Left renal pelvis (tissue), 4 donors: ENCODE measurements around the gene SOWAHB. TPM values are rescaled to one million over a fixed set of nuclear protein-coding genes. Genes with fewer than 3 reads are reported as not detected.

Source experiments
- DNase-seq, 4 donors: peaks; one replicate each; pipeline ENCODE4 v3.0.0-alpha.2; 2013; ENCODE audit warnings: low read depth in 4 of 4, low spot score in 3 of 4
- polyA plus RNA-seq, 4 donors: library from polyadenylated mRNA; unstranded; fragments of 120-200 nt; gene quantifications; one replicate each; pipeline ENCODE4 v1.2.1, GENCODE V29; 2013; ENCODE audit not compliant: insufficient read length in 4 of 4

SOWAHB gene
- polyA plus RNA-seq, 4 donors = 0.38 to 6.2 (median 4.9) TPM

DNA sequence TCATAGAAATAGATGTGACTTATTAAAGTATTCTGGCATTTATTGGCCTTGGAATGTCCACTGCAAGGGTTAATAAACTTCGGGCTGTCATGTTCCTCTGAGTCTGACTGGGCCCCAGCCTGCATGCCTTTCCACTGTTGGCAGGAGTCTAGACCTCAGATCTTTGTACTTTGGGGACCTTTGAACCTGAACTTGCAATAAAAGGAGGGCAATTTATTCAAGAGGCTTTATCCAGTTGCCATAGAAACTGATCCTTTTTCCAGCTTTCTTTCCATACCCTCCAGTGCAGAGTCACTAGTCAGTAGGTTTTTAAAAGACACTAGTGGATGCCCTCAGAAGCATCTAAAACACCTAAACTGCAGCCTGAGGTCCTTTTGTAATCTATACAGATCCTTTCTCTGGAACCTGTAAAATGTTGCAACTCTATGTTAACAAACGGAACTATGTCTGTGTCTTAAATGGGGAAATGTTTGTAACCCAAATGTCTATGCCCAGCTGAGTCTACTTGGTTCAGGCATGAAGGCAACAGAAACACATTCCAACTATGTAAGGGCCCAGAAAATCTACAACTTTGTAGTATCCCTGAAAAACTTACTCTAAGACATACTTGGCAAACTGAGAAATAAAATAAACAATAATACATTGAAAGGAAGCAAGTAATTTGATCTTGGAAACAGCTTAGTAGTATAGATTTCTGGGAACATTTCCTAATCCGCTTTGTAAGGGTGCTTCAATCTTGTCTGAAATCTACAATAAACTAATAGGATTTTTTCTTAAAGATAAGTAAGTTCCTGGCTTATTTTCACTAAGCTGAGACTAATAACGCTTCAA lies 41.5 kb downstream of the SOWAHB start:
- peak in 1 of 4 donors; percentile 59 for DNase-seq

DNA sequence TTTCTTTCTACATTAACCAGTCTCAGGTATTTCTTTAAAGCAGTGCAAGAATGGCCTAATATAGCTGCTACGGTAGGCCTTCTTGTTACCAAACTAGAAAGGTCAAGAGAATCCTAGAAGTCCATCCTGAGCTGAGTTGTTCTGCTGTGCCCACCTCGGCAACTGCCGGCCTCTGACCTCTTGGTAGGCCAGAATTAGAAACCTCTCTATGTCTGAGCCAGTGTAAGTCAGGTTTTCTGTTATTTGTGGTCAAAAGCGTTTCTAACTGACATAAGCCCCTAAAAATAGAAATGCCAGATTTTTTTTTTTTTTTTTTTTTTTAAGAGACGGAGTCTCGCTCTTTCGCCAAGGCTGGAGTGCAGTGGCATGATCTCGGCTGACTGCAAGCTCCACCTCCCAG lies 43.1 kb downstream of the SOWAHB start:
- no peak for DNase-seq

DNA sequence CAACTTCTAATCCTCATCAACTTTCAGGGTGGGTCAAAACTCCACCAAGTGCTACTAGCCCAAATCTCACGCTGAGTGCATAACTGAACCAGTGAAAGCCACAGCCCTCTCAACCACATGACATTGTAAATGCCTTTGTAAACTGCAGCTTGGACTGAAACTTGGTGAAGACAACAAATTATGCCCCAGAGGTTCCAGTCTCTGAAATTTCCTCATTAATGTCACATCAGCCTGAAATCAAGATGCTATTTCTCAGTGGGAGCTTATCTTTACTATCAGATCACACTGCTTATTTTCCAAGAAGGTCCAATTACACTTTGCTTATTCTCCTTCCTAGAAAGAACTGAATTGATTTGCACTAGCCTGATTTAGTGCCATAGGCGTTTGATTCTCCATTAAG lies 46.6 kb downstream of the SOWAHB start:
- DNase-seq = no peak

DNA sequence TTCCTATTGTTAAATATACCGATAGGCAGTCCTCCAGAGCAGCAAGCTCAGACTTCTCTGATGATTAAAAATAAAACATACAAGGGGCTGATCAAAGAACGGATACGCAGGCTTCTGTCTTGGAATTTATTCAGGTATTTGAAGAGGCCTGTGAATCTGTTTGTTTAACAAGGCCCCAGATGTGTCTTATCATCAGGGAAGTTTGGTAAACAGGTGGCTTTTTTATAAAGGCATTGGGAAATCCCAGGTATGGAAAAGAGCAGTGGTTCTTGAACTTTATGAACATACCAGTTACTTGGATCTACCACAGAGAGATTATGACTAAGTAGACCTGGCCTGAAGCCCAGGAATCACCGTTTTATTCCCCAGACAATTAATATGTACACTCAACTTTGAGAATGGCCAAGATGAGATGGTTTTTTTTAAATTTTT lies 47.9 kb downstream of the SOWAHB start:
- DNase-seq = no peak

Other genes with a start within 250 kb of the SOWAHB start
- gene SEPTIN11, start 51.6 kb upstream of the SOWAHB start, polyA plus RNA-seq = 100 to 1,000 TPM; 244 to 309 (median 284) TPM
- gene CCNI, start 177.8 kb upstream of the SOWAHB start, polyA plus RNA-seq = 100 to 1,000 TPM; 370 to 508 (median 407) TPM